Measurements from ENCODE around the gene WEE2. TPM values are rescaled to one million over a fixed set of nuclear protein-coding genes. Genes with fewer than 3 reads are reported as not detected.

WEE2 gene
- polyA plus RNA-seq, 1 donor from 2014 or later: 0.63 TPM

DNA sequence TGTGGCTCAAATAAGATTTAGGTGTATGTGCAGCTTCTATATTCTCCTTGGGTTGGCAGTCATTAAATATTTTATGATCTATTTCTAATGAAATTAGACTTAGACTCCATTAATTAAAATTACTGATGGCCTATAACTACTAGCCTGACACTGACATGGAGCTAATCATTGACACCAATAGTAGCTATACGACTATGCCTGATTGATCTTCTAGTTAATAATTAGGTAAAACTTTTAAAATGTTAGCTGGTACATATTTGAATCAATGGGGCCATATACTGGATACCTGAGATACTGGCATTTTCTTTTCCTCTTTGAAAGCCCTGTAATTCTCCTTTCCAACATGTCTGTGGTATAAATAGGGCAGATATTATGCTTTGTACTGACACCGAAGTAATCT is 14.4 kb downstream of the WEE2 start:
- Histone ChIP-seq H3K9me3 (ENCODE audit: low read length) (no peaks in the 10 kb centered on the region), H3K27ac (ENCODE audit: low read length) (no peak overlapping the region), H4K20me1 (ENCODE audit: insufficient read depth) (no peaks in the 10 kb centered on the region), H3K36me3 (ENCODE audit: insufficient read depth, low read length) (no peaks in the 10 kb centered on the region), H2AFZ (ENCODE audit: low read depth, low read length) (no peak overlapping the region), H3K79me2 (replicated peaks; ENCODE audit: insufficient read depth, low read length) (no peaks in the 10 kb centered on the region), H3K9me2 (ENCODE audit: insufficient read depth, low read length) (no peaks in the 10 kb centered on the region), H3K4me2 (ENCODE audit: low read length) (no peak overlapping the region), H3K9ac (ENCODE audit: low read length) (no peak overlapping the region), H3F3A (ENCODE audit: insufficient read depth, low read length, poor library complexity, severe bottlenecking) (no peaks in the 10 kb centered on the region), H3K4me3 (ENCODE audit: low read length) (no peak overlapping the region), H3K27me3 (ENCODE audit: insufficient read depth, low read depth, low read length) (no peaks in the 10 kb centered on the region)
- TF ChIP-seq RAD21 (conservative IDR thresholded peaks at IDR 0.05): no peak
- TF ChIP-seq POLR2AphosphoS5 (IDR thresholded peaks at IDR 0.05): no peak
- TF ChIP-seq, protein P1, sequence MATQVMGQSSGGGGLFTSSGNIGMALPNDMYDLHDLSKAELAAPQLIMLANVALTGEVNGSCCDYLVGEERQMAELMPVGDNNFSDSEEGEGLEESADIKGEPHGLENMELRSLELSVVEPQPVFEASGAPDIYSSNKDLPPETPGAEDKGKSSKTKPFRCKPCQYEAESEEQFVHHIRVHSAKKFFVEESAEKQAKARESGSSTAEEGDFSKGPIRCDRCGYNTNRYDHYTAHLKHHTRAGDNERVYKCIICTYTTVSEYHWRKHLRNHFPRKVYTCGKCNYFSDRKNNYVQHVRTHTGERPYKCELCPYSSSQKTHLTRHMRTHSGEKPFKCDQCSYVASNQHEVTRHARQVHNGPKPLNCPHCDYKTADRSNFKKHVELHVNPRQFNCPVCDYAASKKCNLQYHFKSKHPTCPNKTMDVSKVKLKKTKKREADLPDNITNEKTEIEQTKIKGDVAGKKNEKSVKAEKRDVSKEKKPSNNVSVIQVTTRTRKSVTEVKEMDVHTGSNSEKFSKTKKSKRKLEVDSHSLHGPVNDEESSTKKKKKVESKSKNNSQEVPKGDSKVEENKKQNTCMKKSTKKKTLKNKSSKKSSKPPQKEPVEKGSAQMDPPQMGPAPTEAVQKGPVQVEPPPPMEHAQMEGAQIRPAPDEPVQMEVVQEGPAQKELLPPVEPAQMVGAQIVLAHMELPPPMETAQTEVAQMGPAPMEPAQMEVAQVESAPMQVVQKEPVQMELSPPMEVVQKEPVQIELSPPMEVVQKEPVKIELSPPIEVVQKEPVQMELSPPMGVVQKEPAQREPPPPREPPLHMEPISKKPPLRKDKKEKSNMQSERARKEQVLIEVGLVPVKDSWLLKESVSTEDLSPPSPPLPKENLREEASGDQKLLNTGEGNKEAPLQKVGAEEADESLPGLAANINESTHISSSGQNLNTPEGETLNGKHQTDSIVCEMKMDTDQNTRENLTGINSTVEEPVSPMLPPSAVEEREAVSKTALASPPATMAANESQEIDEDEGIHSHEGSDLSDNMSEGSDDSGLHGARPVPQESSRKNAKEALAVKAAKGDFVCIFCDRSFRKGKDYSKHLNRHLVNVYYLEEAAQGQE (IDR thresholded peaks at IDR 0.05; ENCODE audit: borderline replicate concordance): no peak
- no peak for TF ChIP-seq EZH2 (IDR thresholded peaks at IDR 0.05; ENCODE audit: borderline replicate concordance, insufficient read depth, low read length, poor library complexity, severe bottlenecking)
- no peak for TF ChIP-seq TAF1 (IDR thresholded peaks at IDR 0.05; ENCODE audit: low read depth)
- no peak for TF ChIP-seq MXI1 (conservative IDR thresholded peaks at IDR 0.05; ENCODE audit: poor library complexity, severe bottlenecking)
- no peak for TF ChIP-seq SMC3 (conservative IDR thresholded peaks at IDR 0.05; ENCODE audit: poor library complexity)
- TF ChIP-seq, protein P2, sequence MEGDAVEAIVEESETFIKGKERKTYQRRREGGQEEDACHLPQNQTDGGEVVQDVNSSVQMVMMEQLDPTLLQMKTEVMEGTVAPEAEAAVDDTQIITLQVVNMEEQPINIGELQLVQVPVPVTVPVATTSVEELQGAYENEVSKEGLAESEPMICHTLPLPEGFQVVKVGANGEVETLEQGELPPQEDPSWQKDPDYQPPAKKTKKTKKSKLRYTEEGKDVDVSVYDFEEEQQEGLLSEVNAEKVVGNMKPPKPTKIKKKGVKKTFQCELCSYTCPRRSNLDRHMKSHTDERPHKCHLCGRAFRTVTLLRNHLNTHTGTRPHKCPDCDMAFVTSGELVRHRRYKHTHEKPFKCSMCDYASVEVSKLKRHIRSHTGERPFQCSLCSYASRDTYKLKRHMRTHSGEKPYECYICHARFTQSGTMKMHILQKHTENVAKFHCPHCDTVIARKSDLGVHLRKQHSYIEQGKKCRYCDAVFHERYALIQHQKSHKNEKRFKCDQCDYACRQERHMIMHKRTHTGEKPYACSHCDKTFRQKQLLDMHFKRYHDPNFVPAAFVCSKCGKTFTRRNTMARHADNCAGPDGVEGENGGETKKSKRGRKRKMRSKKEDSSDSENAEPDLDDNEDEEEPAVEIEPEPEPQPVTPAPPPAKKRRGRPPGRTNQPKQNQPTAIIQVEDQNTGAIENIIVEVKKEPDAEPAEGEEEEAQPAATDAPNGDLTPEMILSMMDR (IDR thresholded peaks at IDR 0.05; ENCODE audit: poor library complexity, severe bottlenecking): no peak
- no peak for TF ChIP-seq EP300 (conservative IDR thresholded peaks at IDR 0.05; ENCODE audit: poor library complexity, severe bottlenecking)

DNA sequence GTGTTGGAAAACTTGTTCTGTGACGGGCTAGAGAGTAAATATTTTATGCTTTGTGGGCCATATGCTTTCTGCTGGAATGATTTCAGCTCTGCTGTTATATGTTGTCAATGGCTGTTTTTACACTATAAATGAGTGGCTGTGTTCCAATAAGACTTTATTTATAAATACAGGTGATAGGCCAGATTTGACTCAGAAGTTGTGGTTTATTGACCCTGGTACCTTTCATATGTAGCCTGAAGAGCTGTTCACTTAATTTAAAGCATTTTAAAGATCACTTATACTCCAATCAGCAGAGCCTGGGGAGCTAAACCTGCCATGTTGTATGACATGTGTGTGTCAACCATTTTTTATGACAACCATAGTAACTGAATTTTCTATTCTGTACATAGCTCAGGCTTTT is 20.9 kb downstream of the WEE2 start:
- no peaks in the 10 kb centered on the region for H3F3A ChIP-seq (ENCODE audit: insufficient read depth, low read length, poor library complexity, severe bottlenecking)
- TF ChIP-seq RAD21 (conservative IDR thresholded peaks at IDR 0.05) (no peak), MXI1 (conservative IDR thresholded peaks at IDR 0.05; ENCODE audit: poor library complexity, severe bottlenecking) (no peak), TAF1 (IDR thresholded peaks at IDR 0.05; ENCODE audit: low read depth) (no peak), POLR2AphosphoS5 (IDR thresholded peaks at IDR 0.05) (no peak), SMC3 (conservative IDR thresholded peaks at IDR 0.05; ENCODE audit: poor library complexity) (no peak), EZH2 (IDR thresholded peaks at IDR 0.05; ENCODE audit: borderline replicate concordance, insufficient read depth, low read length, poor library complexity, severe bottlenecking) (no peak), EP300 (conservative IDR thresholded peaks at IDR 0.05; ENCODE audit: poor library complexity, severe bottlenecking) (no peak)
- TF ChIP-seq, protein P2 (IDR thresholded peaks at IDR 0.05; ENCODE audit: poor library complexity, severe bottlenecking): no peak
- TF ChIP-seq, protein P1 (IDR thresholded peaks at IDR 0.05; ENCODE audit: borderline replicate concordance): no peak
- no peaks in the 10 kb centered on the region for H3K9me2 ChIP-seq (ENCODE audit: insufficient read depth, low read length)
- H3K4me3 ChIP-seq (ENCODE audit: low read length): no peak overlapping the region
- H3K9me3 ChIP-seq (ENCODE audit: low read length): no peaks in the 10 kb centered on the region
- H2AFZ ChIP-seq (ENCODE audit: low read depth, low read length): no peak overlapping the region
- no peak overlapping the region for H3K4me2 ChIP-seq (ENCODE audit: low read length)
- no peaks in the 10 kb centered on the region for H3K27me3 ChIP-seq (ENCODE audit: insufficient read depth, low read depth, low read length)
- no peaks in the 10 kb centered on the region for H3K36me3 ChIP-seq (ENCODE audit: insufficient read depth, low read length)
- no peaks in the 10 kb centered on the region for H3K79me2 ChIP-seq (replicated peaks; ENCODE audit: insufficient read depth, low read length)
- no peak overlapping the region for H3K9ac ChIP-seq (ENCODE audit: low read length)
- H4K20me1 ChIP-seq (ENCODE audit: insufficient read depth): no peaks in the 10 kb centered on the region
- H3K27ac ChIP-seq (ENCODE audit: low read length): no peak overlapping the region
